HS-5 (cell line): ENCODE results near the gene ZNF341.
"Not testable (repeated sequence)": the region's sequence is repeated elsewhere in the genome, so short reads cannot be mapped to it uniquely, and the experiment has no call there.

Experiments used
- DNase-seq: peaks from one replicate; pipeline ENCODE4 v3.0.0-alpha.2; 2012; ENCODE audit warnings: low read depth

ZNF341 gene

DNA sequence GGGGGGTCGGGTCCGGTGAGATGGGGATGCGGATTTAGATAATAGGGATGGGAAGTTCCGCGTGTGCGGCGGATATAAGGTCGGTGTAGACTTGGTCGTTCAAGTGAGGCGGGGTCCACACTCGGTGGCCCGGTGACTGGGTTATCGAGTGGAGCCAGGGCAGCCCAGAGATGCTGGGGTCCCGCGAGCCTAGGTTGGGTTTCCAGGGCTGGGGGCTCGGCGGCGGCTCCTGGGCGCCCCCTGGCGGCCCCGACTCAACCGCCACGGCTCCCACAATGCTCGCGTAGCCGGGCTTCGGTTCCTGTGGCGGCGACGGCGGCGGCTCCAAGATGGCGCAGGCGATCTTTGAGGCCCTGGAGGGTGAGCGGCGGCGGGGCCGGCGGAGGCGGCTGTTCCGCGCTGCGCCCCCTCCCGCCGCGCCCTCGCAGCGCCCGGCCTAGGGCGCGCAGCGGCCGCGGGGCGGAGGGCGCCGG lies at the start of gene ZNF341:
Gene ZNF341, plus strand, starts transcription at position 304 of the 473 bp plus-strand sequence. Its CDS starts 26 bp downstream, at position 330.
- no peak for DNase-seq

DNA sequence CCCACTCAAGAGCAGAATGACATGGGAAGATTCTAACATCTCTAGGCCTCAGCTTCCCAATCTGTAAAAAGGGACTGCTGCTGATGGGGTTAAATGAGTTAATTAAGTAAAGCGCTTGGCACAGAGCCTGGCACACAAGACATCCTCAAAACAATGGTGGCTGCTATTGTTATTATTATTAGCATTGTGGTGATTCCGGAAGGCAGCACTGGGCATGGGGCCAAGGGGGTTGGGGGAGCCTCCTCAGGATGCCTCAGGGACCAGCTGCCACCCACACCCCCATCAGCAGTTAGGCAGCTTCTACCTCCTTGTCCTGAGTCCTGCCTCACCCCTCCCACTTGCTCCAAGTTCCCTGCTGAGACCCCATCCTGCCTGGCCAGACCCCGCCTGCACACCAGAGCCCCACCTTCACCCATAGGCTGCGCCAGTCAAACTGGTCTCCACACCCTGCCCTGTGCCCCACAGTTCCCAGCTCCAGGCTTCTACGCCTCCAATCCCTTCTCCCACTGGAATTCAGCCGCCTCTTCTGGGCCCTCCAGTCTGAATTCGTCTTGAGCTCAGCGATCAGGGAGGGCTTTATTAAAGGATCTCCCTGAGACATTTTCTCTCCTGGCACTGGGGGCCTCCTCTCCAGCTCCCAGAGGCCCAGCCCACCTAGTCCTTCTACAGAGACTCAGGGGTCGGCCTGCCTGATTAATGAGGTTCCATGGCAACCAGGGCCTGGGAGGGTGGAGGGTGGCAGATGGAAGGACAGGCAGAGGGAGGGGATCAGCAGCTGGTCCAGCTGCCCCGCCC lies 47.1 kb upstream of the ZNF341 start:
- DNase-seq: no peak

DNA sequence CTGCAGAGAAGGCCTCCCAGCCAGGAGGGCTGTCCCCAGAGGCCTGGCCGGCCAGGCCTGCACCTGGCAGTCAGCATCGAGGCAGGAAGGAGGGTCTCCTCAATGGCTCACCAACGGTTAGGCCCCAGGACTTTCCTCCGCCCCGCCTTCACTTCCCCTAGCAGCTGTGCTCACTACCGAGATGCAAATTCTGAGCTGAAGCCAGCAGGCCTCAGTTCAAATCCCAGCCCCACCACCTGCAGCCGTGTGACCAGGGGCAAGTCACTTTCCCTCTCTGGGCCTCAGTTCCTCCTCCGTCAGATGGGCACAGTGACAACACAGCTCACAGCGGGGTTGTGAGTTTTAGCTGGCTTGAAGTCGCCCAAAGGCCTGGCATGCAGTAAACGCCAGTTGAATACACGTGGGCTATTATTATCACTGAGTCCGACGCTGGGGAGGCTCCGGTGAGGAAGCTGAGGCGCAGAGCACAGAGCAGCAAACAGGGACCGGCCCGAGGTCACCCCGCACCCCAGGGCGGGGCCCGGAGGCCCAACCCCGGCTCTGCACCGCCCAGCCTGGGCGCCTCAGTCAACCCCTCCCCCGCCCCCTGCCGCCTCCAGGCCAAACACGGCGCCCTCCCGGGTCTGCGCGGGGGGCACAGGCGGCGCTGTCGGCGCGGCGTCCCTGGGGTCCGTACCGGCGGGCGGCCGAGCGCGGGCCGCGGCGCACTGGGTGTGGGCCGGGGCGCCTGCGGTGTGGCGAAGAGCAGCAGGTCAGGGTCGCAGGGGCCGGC lies 46.3 kb upstream of the ZNF341 start:
- no peak for DNase-seq

DNA sequence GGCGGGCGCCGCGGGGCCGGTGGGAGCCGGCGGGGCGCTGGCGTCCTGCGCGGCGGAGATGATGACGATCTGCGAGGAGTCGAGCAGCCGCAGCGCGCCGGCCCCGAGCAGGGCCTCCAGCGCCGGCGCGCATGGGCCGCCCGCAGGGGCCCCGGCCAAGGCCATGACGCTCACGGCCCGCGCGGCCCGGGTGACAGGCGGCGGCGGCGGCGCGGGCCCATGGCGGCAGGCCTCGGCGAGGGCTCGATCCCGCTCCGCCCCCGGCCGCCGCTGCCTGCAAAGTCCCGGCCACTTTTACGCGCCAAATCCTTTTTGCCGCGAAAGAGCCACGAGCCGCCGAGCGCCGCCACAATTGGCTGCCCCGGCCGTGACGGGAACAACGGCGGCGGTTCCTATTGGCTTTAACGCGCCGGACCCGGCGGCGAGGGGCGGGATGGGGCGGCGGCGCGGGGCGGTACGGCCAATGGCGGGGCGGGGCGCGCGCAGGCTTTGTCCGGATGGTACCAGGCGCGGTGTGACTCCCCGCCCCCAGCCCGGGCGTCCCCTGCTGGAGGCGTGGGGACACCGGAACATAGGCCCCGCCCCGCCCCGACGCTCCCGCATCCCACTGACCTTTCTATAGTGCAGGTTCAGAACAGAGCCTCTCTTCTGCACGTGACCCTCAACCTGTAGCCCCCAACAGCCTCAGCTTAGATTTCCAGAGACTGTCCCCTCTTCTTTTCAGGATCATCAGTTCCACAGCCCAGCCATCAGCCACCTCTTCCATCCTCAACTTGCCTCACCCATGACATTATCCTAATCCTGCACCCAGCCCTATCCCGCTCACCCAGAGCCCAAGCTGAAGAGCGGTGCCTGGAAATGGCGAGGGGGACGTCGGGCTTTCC lies 45.5 kb upstream of the ZNF341 start, which contains the start of gene E2F1:
Gene E2F1, minus strand, starts transcription at position 286 of the 884 bp plus-strand sequence. Its CDS starts 121 bp downstream, at position 165.
- peak; percentile 56 for DNase-seq

DNA sequence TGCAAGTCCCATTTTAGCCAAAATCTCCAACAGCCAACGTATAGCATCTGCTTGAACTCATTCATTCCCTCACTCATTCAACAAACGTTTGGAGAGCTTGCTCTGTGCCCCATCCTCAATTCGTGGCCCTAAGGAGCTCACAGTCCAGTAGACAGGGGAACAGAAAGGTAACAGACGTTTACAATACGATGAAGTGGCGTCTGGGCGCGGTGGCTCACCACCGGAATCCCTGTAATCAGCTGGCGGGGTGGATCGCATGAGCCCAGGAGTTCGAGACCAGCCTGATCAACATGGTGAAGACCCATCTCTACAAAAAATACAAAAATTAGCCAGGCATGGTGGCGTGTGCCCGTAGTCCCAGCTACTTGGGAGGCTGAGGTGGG lies 44.8 kb upstream of the ZNF341 start:
- no peak for DNase-seq

DNA sequence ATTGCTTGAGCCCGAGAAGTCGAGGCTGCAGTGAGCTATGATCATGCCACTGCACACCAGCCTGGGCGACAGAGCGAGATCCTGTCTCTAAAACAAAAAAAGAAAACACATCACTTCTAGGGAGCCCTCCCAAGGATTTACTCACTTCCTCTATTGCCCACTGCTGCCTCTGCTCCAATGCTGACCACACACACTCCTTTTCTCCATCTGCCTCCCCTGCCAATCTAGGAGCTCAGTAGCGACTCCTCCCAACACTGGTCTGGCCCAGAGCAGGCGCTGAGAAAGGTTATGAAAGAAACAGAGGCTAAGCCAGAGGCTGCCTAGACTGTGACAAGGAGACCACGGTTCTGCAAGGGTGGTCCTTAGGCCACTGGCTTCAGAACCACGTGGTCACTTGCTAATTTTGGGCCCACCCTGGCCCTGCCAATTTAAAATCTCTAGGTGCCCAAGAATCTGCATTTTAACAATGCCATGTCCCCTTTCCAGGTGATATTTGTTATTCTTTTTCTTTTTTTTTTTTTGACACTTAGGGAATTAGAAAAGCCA lies 44.4 kb upstream of the ZNF341 start:
- DNase-seq: no peak

DNA sequence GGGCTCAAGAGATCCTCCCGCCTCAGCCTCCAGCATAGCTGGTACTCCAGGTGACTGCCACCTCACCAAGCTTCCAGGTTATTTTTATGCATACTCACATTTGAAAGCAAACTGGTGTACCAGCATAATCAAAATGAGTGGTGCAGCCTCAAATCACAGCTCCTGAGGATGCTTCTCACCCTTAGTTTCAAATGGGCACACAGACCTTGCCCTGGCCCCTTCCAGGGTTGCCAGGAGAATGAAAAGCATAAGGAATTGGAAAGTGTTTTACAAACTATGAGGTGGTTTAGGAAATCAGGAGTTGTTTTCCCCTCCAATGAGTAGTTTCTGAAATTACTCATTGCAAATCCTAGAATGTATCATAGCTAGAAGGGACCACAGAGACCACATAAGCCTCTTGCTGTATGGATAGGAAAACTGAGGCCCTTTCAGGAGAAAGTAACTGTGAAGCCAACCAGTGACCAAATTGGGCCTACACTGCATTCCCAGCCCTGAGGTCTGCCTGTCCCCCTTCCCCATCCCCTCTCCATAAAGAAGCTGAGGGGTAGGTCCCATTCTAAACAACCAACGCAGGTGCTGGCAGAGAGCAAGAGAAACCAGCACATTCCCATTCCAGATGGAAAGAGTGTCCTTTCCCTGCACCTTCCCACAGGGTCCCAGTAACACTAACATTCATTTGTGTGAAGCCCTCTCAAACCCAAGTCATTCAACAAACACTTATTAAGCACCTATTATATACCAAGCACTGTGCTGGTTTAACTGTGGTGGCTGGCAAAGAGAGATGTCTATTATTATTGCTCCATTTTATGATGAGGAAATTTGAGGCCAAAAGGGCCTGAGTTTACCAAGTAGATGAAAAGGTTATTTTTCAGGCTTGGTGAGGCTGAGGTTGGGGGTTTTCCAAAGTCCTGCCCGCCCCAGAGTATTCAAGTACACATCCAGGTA lies 43.5 kb upstream of the ZNF341 start:
- DNase-seq: no peak

DNA sequence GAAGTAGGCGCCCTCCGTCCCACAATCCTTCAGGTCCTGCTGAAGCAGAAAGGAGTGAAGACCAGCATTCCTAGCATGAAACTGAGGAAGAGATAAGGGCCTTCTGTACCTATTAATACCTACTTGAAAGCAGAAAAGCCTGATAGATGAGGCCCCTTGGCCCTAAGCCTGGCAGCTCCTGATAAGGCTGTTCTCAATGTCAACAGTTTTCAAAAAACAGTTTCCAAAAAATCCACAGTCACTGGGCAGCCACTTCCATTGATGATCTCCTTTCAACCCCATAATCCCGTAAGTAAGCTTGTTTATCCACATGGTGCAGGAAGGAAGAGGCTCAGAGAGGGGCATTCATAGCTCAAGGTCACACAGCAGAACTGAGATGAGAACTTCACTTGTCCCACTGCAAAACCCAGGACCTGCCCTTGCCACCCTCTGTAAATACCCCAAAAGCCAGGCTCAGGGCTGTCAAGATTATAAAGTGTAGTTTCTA lies 42.8 kb upstream of the ZNF341 start:
- DNase-seq: no peak

DNA sequence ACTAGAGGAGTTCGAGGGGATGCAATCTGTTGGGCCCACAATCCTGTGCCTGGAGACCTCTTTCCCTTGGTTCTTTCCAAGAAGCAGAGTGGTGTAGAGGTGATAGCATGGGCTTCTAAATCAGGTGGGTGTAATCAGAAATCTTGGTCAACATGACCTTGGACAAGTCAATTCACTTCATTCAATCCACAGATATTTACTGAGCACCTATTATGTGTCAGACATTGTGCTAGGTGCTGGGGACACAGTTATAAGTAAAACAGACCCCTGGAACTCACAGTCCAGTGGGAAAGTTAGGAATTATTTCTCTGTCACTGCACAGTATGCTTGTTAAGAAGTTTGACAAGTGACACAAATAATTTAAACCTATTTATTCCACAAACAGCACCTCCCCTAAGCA lies 42.3 kb upstream of the ZNF341 start:
- no peak for DNase-seq

DNA sequence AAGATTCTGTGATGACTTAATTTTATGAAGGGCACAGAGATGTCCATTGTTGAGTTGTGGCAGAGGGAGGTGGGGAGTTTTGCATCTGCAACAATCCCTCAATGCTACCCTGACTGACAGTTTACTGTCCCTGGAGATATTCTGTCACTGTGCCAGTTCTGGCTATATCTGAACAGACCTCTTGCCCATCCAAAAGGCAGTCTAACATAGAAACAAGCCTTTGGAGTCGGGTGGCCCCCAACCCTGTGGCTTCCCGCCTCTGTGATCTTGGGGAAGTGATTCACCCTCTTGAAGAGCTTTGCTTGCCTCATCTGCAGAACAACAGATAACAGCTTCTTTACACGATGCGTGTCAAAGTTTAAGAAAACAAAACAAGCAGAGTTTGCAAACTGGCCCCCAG lies 41.8 kb upstream of the ZNF341 start:
- DNase-seq: peak; percentile 26

DNA sequence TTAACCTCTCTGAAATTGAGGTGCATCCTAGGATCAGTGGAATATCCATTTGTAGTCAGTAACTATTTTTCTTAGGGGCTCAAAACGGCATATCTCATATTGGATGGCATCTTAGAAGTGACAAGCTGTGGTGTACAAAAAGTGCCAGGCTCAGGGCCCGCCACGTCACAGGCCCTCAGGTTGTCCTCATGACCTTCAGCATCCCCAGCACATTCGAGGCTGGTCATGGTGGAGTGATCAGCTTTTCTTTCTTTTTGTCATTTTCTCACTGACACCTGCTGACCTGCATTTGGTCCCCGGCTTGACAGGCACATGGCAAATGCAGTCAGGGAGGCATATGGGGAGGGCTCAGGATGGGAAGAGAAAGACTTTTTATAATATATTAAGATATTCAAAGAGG lies 38.5 kb upstream of the ZNF341 start:
- DNase-seq: no peak

DNA sequence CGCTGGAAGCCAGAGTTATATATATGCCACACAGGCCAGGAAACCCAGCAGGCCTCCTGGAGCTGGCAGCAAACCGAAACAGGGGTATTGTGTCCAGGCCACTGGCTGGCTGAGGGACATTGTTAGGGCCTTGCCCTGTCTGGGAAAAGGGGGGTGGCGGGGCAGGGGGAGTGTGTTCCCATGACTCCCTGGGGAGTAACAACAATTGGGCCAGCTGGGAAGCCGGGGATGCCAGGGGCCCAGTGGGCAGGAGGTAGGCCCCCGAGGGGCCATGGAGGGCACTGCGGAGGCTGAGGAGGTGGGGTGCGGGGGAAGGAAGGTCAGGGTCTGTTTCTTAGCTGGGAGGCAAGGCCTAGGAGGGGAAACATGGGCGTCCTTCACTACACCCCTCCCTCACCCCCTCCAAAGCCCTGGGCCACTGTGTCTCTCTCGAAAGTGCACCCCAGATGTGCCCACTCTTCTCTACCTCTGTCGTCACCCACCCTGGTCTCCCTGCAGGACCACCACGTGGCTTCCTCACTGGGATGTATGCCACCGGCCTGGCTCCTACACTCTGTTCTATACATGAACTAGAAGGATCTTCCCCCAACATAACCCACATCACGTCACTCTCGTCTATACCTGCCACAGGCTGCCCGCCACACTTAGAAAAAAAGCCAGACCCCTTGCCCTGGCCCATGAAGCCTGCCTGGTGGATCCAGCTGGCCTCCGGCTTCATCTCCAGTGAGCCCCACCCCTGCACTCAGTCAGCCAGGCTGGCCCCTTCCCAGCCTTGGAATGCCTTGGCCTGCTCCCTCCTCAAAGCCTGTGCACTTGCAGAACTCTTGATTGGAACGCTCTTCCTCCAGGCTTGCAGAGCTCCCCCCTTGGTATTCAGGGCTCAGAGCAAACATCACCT lies 37.8 kb upstream of the ZNF341 start:
- DNase-seq: no peak

DNA sequence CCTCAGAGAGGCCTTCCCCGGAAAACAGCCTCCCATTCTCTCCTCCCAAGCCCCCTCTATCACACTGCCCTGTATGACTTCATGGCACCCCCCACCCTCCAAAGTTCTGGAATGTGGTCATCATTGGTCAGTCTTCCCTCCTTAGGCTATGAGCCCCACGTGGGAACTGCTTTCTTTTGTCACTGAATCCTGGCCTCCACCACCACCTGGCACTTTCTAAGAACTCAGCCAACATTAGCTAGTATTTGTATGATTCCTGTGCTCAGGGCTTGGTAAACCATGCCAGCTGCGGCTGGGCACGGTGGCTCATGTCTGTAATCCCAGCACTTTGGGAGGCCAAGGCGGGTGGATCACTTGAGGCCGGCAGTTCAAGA lies 37.2 kb upstream of the ZNF341 start:
- DNase-seq: no peak

DNA sequence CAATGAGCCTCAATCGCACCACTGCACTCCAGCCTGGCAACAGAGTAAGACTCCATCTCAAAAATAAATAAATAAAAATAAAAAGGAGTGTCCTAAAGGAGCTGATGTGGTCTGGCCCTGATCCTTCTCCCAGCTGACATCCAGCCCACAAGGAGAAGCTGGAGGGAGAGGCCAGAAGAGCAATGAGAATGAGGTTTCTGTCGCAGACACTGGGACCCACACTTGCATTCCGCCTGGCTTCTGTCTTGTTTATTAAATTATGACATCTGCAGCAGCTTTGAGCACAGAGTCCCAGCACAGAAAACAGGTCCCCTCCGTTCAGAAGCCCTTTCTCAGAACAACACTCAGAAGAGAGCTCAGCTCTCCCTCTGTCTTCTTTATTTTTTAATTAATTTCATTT lies 35.3 kb upstream of the ZNF341 start:
- no peak for DNase-seq

DNA sequence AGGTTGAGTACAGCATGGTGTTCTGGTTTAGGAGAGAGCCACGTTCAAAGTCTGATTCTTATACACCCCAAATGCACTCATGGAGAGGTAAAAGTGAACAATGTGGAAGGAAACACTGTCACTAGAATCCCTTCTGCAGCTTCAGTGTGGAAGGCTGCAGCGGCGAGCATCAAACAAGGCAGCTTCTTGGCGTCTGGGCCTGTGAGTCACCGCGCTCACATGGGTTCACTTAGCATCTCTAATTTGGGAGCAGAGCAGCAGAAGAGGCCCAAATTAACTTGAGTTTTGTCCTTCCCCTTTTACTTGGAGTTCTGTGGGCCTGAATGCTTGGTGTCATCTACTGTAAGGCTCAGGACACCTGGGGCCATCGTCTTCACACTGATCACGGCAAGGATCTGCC lies 34.7 kb upstream of the ZNF341 start:
- DNase-seq: no peak

DNA sequence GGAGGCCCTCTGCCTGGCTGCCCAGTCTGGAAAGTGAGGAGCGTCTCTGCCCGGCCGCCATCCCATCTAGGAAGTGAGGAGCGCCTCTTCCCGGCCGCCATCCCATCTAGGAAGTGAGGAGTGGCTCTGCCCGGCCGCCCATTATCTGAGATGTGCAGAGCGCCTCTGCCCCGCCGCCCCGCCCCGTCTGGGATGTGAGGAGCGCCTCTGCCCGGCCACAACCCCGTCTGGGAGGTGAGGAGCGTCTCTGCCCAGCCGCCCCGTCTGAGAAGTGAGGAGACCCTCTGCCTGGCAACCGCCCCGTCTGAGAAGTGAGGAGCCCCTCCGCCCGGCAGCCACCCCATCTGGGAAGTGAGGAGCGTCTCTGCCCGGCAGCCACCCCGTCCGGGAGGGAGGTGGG lies 32.8 kb upstream of the ZNF341 start:
- not testable (repeated sequence) for DNase-seq

DNA sequence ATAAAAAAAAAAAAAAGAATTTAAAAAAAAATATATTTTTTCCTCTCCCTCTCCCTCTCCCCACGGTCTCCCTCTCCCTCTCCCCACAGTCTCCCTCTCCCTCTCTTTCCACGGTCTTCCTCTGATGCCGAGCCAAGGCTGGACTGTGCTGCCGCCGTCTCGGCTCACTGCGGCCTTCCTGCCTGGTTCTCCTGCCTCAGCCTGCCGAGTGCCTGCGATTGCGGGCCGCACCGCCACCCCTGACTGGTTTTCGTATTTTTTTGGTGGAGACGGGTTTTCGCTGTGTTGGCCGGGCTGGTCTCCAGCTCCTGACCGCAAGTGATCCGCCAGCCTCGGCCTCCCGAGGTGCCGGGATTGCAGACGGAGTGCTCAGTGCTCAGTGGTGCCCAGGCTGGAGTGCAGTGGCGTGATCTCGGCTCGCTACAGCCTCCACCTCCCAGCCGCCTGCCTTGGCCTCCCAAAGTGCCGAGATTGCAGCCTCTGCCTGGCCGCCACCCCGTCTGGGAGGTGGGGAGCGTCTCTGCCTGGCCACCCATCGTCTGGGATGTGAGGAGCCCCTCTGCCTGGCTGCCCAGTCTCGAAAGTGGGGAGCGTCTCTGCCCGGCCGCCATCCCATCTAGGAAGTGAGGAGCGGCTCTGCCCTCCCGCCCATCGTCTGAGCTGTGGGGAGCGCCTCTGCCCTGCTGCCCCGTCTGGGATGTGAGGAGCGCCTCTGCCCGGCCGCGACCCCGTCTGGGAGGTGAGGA lies 30.9 kb upstream of the ZNF341 start:
- DNase-seq: not testable (repeated sequence)

DNA sequence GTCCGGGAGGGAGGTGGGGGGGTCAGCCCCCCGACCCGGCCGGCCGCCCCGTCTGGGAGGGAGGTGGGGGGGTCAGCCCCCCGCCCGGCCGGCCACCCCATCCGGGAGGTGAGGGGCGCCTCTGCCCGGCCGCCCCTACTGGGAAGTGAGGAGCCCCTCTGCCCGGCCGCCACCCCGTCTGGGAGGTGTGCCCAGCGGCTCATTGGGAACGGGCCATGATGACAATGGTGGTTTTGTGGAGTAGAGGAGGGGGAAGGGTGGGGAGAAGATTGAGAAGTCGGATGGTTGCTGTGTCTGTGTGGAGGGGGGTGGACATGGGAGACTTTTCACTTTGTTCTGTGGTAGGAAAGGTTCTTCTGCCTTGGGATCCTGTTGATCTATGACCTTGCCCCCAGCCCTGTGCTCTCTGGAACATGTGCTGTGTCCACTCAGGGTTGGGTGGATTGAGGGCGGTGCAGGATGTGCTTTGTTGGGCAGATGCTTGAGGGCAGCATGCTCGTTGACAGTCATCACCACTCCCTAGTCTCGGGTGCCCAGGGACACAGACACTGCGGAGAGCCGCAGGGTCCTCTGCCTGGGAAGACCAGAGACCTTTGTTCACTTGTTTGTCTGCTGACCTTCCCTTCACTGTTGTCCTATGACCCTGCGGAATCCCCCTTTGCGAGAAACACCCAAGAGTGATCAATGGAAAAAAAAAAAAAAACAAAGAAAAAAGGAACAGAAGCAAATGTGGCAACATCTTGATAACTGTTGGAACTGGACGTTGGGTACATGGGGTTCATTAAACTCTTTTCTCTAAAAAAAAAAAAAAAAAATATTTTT lies 30.0 kb upstream of the ZNF341 start:
- DNase-seq: no peak
